Activated CD4-positive, CD25-positive, alpha-beta regulatory T cell treated with anti-CD3 and anti-CD28 coated beads, Interleukin-2, amount 50 U/mL, for 72 hours (primary cell): Measurements from ENCODE around the gene PSME1.
A peak's percentile ranks its signal among the peaks of the same experiment; 100 is the strongest.

ENCODE experiments used
- DNase-seq: peaks from one replicate; pipeline ENCODE4 v3.0.0; 2021

PSME1 gene

DNA sequence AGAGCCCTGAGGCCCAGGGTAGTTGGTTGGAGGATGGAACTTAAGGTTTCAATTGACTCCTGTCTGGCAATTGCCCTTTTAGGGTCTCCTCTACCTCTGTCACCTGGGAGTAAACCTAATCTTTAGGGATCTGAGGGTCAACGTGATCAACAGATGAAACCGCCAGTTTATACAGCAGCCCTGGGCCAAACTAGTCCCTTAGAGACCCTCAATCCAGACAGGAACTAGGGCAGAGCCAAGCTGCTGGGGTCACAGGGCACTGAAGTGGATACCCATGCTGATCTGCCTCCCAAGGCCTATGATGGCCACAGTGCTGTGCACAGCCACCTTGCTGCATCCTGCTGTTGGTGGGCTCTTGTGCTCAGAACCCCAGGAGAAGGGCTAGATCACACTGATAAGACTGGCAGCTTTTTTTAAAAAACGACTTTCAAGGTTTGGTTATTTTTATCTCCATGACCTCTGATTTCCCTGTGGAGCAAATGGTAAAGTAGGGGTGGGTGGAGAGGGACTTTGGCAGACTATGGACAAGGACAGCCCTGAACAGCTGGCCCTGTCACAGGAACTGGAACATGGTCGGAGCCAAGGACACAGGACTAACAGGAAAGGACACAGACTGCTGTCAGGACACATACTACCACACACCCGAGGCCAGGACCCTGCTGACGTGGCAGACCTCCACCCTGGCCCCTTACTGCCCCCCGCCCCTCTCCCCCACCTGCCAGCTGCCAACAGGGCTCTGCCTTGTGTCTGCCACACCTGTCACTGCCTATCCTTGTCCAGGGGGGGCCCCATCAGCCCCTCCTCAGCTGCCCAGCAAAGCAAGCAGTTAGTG, 5.1 kb upstream of the PSME1 start:
- no peak for DNase-seq

DNA sequence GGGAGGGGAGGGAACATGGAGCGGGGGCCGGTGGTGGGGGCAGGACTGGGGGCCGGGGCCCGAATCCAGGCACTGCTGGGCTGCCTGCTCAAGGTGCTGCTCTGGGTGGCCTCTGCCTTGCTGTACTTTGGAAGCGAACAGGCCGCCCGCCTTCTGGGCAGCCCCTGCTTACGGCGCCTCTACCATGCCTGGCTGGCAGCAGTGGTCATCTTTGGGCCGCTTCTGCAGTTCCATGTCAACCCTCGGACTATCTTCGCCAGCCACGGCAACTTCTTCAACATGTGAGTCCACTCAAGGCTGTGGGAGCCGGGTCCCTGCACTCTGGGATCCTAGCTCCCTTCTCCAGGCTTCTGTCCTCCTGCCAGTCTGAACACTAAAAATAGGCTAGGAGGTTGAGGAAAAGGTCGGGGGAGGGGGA, 4.4 kb upstream of the PSME1 start:
- DNase-seq, result no peak

DNA sequence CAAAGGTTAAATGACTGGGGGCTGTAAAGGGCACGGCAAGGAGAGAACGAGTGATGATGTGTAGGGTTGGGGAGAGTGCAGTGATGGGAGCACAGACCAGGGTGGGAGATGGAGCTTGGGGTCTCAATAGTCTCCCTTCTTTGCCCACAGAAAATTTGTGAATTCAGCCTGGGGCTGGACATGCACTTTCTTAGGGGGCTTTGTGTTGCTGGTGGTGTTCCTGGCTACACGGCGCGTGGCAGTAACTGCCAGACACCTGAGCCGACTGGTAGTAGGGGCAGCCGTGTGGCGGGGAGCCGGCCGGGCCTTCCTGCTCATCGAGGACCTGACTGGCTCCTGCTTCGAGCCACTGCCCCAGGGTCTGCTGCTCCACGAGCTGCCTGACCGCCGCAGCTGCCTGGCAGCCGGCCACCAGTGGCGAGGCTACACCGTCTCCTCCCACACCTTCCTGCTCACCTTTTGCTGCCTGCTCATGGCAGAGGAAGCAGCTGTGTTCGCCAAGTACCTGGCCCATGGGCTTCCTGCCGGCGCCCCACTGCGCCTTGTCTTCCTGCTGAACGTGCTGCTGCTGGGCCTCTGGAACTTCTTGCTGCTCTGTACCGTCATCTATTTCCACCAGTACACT, 3.8 kb upstream of the PSME1 start:
- peak; percentile 42 for DNase-seq

DNA sequence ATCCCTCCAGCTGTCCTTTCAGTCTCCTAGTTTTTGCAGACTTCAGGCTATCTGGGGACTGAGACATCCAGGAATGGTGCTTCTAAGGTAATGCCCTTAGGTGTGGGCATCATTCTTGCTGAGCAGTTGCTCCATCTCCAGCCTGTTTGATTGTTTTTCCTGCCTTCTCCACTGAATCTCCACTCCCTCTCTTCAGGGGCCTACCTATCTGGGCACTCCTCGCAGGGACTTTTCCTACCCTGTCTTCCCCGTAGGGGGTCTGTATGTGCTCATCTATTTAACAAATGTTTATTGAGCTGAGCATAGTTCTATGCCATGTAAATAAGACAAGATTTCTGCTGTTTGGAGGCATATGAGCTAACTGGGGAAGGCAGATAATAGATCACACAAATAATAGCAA, 3.0 kb upstream of the PSME1 start:
- no peak for DNase-seq

DNA sequence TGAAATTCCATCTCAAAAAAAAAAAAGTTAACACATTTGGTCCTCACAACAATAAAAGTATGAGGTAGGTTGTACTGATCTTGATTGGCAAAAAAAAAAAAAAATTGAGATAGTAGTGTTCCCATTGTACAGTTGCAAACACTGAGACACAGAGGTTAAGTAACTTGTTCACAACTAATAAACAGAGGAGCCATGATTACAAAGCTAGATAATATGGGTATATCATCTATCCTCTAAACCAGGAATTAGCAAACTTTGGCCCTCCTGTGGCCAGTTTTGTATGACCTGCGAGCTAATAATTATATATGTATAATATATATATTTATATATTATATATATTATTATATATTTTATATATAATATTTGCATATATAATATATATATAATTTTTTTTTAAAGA, 2.3 kb upstream of the PSME1 start:
- no peak for DNase-seq

DNA sequence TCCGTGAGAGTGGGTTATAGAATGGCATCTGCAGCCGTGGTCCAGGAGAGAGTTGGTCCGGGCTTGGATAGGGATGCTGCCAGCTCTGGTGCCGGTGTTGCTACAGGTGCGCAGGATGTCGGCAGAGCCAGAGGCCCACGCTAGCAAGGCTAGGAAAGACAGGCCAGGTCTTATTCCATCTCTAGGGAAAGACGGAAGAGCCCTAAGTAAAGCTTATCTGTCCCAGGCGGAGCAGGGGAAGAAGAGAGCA, 485 bp upstream of the PSME1 start:
- DNase-seq, result no peak

DNA sequence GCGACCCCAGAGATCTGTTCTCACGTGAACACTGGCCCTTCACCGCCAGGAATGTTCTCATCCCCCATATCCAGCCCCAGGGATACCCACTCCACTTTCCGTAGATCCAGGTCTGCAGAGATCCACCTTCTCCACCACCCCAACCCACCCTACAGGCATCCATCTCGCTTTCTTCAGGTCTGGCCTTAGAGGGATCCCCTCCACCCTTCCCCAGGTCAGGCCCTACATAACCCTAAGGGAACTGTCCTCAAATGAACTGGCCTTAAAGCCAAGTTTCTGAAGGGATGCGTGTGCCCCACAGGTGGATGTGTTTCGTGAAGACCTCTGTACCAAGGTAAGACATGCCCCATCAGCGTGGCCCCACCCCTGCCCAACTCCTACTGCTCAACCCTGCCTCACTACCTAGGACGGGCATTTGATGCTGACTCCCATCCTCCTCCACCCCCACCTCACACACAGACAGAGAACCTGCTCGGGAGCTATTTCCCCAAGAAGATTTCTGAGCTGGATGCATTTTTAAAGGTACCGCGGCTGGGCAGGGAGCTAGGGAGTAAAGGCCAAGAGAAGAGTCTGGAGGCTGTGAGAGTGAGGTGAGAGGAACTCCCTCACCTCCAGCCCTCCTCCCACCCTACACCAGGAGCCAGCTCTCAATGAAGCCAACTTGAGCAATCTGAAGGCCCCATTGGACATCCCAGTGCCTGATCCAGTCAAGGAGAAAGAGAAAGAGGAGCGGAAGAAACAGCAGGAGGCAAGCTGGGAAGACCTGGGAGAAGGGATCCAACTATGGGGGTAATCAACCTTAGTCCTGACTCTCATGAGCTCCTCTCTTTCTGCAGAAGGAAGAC, 912 bp downstream of the PSME1 start:
- DNase-seq, result no peak

DNA sequence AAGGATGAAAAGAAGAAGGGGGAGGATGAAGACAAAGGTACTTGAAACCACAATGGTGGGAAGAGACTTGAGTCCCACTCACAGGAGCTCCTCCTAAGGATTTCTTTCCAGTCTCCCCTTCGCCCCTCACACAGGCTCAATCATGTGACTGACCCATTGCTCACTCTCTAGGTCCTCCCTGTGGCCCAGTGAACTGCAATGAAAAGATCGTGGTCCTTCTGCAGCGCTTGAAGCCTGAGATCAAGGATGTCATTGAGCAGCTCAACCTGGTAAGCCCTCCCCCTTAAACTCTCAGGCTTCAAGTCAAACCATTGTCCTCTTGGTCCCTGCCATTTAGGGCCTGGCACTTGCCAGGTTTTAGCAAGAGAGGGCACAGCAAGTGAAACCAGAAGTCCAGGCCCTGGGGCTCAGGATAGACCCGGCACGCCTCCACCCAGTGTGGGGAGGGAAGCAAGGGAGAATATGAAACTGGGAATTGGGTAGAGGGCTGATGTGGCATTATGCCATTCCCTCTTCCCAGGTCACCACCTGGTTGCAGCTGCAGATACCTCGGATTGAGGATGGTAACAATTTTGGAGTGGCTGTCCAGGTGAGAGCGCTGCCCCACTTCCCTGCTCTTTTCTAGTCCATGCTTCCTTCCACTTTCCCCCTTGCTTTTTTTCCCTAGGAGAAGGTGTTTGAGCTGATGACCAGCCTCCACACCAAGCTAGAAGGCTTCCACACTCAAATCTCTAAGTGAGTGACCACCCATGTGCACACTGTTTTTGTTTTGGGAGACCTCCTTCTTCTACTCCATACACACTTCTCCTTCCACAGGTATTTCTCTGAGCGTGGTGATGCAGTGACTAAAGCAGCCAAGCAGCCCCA, 1.8 kb downstream of the PSME1 start:
- no peak for DNase-seq

DNA sequence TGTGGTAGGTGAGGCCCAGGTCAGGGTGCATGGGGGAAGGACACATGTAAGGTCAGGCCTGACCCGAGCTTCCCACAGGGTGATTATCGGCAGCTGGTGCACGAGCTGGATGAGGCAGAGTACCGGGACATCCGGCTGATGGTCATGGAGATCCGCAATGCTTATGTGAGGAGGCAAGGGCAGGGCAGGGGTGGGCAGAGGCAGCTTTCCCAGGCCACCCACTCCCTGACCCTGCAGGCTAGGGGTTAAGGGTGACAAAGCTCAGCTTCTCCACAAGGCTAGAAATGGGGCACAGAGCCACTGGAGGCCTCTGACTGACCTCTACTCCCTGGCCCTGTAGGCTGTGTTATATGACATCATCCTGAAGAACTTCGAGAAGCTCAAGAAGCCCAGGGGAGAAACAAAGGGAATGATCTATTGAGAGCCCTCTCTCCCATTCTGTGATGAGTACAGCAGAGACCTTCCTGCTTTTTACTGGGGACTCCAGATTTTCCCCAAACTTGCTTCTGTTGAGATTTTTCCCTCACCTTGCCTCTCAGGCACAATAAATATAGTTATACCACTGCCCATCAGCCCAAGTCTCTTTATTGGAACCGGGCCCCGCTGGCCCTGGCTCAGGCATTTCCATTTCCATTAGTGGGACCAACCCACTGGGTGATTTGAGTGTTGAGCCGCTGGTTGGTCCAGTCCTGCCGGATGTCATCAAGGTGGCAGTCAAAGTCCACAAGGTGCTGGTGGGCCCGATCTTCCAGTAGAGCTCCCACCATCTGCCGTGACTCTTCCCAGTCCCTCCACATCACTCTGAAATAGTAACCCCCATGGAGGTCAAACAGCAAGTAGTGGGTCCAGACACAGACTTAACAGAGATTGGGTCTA, 2.6 kb downstream of the PSME1 start:
- DNase-seq, result no peak

DNA sequence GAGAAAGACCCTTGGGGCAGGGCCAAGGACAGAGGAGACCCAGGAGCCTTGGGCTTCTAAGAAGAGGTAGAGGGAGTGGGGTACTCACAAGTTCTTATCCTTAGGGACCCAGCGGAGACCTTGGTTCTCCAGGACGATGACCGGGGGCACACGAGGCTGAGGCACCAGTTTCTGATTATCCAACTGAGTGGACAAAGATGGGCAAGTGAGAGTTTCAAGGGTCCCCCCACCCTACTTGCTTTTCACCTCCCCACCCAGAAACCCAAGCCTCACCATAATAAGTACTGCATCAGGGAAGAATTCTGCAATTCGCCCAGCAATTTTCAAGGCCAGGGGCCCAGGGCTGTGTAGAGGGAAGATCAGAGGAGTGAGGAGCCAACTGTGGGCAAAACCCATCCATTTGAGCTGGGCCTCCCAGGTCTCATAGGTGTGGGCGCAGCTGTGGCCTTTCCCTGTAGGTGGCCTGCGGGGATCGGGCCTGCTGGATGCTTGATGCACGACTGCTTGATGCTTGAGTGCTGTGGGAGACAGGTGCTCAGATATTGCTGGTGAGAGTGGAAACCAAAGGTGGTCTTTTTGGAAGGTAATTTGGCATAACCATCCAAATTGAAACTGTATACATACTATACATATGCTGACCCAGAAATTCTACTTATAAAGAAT, 3.4 kb downstream of the PSME1 start:
- no peak for DNase-seq

DNA sequence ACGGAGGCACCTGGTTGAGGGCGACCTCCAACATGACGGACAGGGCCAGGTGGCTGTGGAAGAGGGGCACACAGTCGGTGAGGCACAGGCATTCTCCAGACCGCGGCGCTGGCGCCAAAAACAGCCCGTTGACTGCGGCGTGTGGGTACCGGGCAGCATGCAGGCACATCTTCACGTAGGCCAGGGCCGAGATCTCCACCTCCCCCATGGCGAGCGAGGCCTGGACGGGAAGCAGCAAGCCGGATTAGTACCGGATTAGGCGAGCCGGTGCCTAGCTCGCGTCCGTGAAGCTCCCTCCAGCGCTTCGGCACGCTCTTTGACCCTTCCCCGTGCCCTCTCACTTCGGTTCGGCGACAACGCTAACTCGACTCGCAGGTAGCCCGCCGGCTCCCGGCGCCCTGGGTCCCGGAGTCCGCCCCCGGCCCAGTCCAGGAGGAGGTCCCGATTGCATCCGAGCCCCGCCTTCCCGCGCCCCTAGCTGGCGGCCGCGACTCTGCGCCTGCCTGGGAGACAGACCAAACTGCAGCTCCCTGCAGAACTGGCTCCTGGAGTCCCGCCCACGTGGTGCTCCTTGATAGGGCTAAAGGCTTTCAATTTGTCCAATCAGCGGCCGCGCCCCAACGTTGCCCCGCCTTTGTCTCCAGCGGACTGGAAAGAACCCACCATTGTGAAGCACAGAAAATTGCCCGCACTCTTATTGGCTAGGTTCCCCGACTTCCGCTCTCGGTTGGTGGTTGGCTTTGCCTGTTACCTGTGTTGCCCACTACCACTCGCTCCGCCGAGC, 5.3 kb downstream of the PSME1 start, which contains the start of gene EMC9:
TSS of gene EMC9 (minus strand) at position 495 of the 784 bp plus-strand sequence. CDS start at position 208, 287 bp downstream.
- peak; percentile 98 for DNase-seq

DNA sequence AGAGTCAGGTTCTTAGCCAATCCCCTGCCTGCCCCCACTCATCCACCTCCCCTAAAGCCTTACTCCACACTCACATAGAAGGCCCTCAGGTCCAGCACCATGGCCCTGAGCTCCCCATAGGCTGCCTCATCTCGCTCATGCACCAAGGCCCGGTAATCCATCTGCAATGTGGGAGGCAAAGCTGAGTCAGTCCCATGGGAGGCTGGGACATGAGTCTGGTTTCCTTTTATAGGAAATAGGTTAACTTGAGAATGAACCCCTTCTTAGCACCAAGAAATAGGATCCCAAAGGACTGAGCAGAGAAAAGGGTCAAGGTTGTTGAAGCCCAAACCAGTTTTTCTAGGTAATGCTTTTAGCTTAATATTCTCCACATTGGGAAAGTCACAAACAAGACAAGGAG, 7.5 kb downstream of the PSME1 start:
- DNase-seq, result no peak

DNA sequence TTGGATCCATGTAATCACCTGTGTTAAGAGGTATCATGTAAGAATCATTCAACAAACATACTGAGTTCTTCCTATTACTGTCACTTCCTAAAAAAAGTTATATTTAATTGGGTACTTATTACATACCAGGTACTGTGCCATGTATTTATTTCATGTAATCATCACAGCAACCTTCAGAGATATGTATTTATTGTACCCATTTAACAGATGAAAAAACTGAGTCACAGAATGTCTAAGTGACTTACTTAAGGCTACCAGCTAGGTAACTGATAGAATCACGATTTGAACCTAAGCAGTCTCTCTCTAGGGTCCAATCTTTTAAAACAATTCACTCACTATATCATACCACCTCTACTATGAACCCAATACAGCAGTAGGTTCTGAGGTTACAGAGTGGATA, 8.5 kb downstream of the PSME1 start:
- no peak for DNase-seq

DNA sequence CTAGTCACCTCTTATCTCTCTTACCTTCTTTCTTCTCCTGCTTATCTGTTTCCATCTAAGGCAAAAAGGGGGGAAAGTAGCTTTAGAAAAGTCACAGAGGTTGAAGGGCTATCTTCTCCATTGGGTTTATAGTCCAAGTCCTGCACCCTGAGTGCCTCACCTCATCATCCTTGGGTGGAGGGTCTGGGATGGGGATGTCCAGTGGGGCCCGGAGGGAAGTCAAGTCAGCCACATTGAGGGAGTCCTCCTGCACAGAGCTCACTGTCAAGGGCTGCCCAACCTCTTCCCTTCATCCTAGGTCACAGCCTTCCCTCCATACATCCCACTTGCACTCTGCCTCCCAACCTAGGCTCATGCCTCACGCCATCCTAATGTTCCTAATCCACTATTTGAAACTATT, 9.2 kb downstream of the PSME1 start:
- DNase-seq, result no peak

DNA sequence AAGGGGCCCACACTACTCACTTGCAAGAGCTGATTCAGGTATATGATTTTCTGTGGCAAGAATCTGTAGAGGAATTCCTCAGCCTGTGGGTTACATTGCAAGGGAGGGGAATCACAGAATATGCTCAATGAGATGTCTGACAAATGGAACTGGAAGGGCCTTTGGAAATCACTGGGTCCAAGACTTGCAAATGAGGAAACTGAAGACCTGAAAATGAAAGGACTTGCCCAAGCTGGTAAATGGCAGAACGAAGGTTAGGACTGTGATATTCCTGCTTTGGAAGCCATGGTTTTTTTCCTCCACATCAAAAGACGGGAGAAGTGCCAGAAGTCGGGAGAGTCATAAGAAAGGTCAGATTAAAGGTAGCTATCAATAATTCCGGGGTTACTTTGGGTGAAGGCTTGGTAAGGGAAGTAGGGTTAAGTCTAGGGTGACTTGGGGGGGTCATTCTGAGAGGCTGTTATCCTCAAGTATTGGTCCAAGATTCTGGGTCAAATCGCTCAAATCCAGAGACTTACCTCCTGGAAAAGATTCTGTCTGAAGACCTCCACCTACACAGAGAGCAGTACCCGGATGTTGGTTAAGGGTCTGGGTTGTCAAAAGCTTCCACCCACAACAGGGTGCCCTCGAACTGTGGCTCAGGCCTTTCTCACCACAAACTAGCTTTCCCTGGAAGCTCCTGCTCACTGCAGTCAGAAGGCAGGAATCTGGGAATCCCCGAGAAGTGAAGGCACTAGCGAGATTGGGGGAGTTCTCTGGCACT, 9.9 kb downstream of the PSME1 start:
- DNase-seq, result no peak

DNA sequence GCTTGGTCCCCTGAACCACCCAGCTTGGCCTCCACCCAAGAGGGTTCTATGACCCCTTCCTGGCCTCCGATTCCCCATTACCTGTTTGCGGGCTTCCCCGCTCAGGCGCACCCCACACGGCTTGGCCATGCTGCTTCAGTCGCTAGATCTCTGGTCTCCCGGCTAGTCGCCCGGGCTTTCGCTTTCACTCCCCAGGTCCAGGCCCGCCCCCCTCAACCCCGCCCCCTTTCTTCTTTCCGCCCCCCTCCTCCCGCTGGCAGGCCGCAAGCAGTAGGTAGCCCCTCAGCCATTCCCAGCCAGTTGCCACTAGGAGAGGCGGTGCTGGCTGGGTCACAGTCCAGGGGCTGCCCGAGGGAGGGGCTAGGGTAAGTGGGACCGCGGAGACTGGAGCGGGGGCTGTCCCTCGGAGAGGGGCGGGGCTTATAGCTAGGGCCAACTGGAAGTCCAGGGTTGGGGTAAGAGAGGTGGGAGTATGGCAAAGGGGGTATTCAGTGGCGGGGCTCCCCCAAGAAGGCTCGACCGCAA, 10.5 kb downstream of the PSME1 start, which contains the start of gene PSME2:
TSS of gene PSME2 (minus strand) at position 158 of the 525 bp plus-strand sequence. CDS start at position 129, 29 bp downstream.
- DNase-seq, result peak; percentile 86

DNA sequence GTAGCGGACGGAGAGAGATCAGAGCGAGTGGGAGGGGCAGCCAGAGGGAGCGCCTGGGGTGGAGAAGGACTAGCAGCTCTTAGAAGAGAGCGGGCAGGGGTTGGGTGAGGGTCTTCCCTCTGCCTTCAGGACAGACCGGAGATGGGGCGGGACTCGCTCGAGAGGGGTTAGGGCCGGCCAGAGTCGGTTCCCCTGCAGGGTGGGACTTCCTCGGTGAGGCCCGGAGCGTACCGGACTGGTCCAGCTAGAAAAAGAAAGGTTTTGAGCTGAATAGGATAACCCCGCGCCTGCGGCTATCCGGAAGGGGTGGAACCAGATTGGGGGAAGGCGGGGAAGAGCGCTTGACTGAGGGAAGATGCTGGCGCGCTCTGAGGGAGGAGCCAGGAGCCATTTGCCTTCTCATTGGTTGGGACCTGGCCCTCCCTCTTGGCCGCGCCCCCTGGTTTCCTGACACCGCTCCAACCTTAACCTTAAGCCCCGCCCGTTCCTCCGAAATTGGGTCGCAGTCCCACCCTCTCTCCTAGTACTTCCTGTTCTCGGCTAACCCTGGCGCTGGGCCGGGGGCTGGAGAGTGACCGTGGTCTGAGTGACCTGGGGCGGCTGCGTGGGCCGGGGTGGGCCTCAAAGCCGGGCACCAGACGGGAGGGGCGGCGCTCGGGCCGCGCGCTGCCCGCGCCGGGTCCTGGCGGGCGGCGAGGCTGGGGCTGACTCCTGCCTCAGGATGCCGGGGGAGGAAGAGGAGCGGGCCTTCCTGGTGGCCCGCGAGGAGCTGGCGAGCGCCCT, 11.2 kb downstream of the PSME1 start, which contains the start of gene RNF31:
TSS of gene RNF31 (plus strand) at position 521 of the 783 bp plus-strand sequence. CDS start at position 722, 201 bp downstream.
- DNase-seq, result peak; percentile 96

DNA sequence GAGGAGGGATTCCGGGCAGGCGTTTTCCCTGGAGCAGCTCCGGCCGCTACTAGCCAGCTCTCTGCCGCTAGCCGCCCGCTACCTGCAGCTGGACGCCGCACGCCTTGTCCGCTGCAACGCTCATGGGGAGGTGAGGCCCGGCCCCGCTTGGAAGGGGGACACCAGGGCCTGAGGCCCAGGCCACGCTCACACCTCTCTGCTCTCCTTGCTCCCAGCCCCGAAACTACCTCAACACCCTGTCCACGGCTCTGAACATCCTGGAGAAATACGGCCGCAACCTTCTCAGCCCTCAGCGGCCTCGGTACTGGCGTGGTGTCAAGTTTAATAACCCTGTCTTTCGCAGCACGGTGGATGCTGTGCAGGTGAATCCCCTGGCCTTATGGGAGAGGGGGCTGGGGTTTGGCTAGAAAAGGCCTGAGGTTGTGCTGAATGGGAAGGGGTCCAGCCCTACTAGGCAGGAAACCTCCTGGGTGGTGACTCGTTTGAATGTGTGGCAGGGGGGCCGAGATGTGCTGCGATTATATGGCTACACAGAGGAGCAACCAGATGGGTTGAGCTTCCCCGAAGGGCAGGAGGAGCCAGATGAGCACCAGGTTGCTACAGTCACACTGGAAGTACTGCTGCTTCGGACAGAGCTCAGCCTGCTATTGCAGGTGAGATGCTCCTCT, 11.9 kb downstream of the PSME1 start:
- no peak for DNase-seq
